NT2/D1 (cell line): ENCODE data around the gene ADAMTS2.
"Not testable (repeated sequence)": the region's sequence is repeated elsewhere in the genome, so short reads cannot be mapped to it uniquely, and the experiment has no call there.

Experiments
- DNase-seq: peaks from one replicate; pipeline ENCODE4 v3.0.0-alpha.2; 2011; ENCODE audit warnings: low read depth, low spot score
- H3K27me3 ChIP-seq: 2 replicates; pipeline ENCODE4 v1.6.0; 2011; ENCODE audit warnings: mild to moderate bottlenecking; ENCODE audit not compliant: insufficient read length, insufficient read depth
- H3K36me3 ChIP-seq: 2 replicates; pipeline ENCODE4 v1.6.1; 2011; ENCODE audit warnings: mild to moderate bottlenecking, low read length, mixed read lengths; ENCODE audit not compliant: insufficient read depth, insufficient read length
- H3K4me1 ChIP-seq: 2 replicates; pipeline ENCODE4 v1.5.1; 2011; ENCODE audit not compliant: insufficient read depth, insufficient read length
- H3K4me3 ChIP-seq: 2 replicates; pipeline ENCODE4 v1.5.1; 2011; ENCODE audit warnings: low read depth; ENCODE audit not compliant: insufficient read length
- H3K9ac ChIP-seq: 2 replicates; pipeline ENCODE4 v1.6.0; 2011; ENCODE audit warnings: low read depth; ENCODE audit not compliant: insufficient read length
- H3K9me3 ChIP-seq: 2 replicates; pipeline ENCODE4 v1.5.1; 2011; ENCODE audit warnings: mild to moderate bottlenecking, low read length; ENCODE audit not compliant: insufficient read depth
- SUZ12 ChIP-seq: IDR thresholded peaks from 2 replicates; pipeline ENCODE4 v1.6.1; 2011; ENCODE audit not compliant: insufficient read length, insufficient read depth; ENCODE audit errors: extremely low read depth
- YY1 ChIP-seq: IDR thresholded peaks from 2 replicates; pipeline ENCODE4 v1.6.1; 2011; ENCODE audit not compliant: insufficient read length, insufficient read depth
- ZNF274 ChIP-seq: IDR thresholded peaks from 2 replicates; pipeline ENCODE4 v1.6.1; 2011; ENCODE audit warnings: mild to moderate bottlenecking, low read depth, low read length

ADAMTS2 gene

GRCh38 chr5:179115307-179115706 lies 230.0 kb downstream of the ADAMTS2 start:
- no peak overlapping the region for H3K9ac ChIP-seq
- H3K27me3 ChIP-seq: no peaks in the 10 kb centered on the region
- DNase-seq: no peak
- no peaks in the 10 kb centered on the region for H3K4me1 ChIP-seq
- no peak overlapping the region for H3K4me3 ChIP-seq
- no peaks in the 10 kb centered on the region for H3K36me3 ChIP-seq
- TF ChIP-seq YY1: no peak
- TF ChIP-seq ZNF274: no peak
- no peak for TF ChIP-seq SUZ12
- H3K9me3 ChIP-seq: no peaks in the 10 kb centered on the region

GRCh38 chr5:179114756-179115155 lies 230.5 kb downstream of the ADAMTS2 start:
- H3K4me1 ChIP-seq: no peaks in the 10 kb centered on the region
- no peak overlapping the region for H3K4me3 ChIP-seq
- no peaks in the 10 kb centered on the region for H3K9me3 ChIP-seq
- no peak overlapping the region for H3K9ac ChIP-seq
- TF ChIP-seq YY1 (no peak), ZNF274 (no peak), SUZ12 (no peak)
- DNase-seq: no peak
- no peaks in the 10 kb centered on the region for H3K27me3 ChIP-seq
- no peaks in the 10 kb centered on the region for H3K36me3 ChIP-seq

- Histone ChIP-seq H3K4me3 (no peak overlapping the region), H3K4me1 (no peaks in the 10 kb centered on the region), H3K9ac (no peak overlapping the region), H3K9me3 (no peaks in the 10 kb centered on the region), H3K36me3 (no peaks in the 10 kb centered on the region), H3K27me3 (no peaks in the 10 kb centered on the region)
- DNase-seq: no peak
- TF ChIP-seq ZNF274 (no peak), YY1 (no peak), SUZ12 (no peak)
These were observed 231.2 kb downstream of the ADAMTS2 start for GRCh38 chr5:179113945-179114641.

DNA sequence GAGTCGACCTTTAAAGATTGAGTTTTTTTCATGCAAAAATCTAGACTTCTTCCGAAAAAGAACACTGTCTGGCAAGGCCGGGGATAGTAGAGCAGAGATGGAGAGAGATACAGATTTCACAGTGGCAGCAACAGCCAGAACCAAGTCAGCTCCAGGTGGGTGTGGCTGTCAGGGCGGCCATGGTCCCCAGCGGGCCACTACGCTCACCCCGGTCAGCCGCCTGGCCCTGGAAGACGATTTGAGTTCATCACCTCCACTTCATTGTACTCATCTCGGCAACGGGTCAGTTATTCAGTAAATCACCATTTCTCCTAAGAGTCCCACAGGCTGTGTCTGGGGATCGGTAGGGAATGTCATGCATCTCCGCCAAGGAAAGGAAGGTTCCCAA lies 232.1 kb downstream of the ADAMTS2 start:
- H3K4me1 ChIP-seq: no peaks in the 10 kb centered on the region
- H3K9ac ChIP-seq: no peak overlapping the region
- no peak for DNase-seq
- no peaks in the 10 kb centered on the region for H3K9me3 ChIP-seq
- no peak overlapping the region for H3K4me3 ChIP-seq
- no peak for TF ChIP-seq YY1
- no peak for TF ChIP-seq ZNF274
- TF ChIP-seq SUZ12: no peak
- H3K27me3 ChIP-seq: no peaks in the 10 kb centered on the region
- H3K36me3 ChIP-seq: no peaks in the 10 kb centered on the region

DNA sequence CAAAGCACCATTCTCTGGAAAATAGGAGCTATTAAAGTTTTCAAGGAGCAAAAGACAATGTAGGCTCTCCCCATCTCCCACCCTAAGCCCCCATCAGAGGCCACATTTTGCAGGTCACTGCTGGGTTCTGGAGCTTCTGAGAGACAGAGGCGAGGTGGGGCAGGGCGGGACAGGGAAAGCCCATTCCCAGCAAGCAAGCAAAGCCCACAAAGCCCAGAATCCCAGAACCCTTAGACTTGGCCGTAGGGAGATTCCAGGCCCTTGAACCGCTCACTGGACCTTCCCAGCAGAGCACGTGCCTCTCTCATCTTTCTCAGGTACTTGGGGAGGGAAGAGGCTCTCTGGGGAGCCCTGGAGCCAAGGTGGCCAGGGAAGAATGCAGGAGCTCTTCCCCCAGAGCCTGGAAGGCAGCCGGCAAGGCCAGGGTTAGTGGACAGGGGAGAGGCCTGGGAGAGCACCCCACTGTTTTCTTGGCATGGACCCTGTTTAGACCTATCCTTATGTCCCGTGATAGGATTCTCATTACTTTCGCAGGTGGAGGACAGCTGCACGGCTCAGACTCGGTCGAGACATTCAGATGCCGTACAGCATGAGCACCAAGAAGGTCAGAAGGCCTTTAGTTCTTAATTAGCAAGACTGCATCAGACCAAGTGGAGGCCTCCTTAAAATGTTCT lies 232.7 kb downstream of the ADAMTS2 start:
- Histone ChIP-seq H3K36me3 (no peaks in the 10 kb centered on the region), H3K9me3 (no peaks in the 10 kb centered on the region), H3K4me3 (no peak overlapping the region), H3K9ac (no peak overlapping the region), H3K4me1 (no peaks in the 10 kb centered on the region), H3K27me3 (no peaks in the 10 kb centered on the region)
- no peak for DNase-seq
- no peak for TF ChIP-seq SUZ12
- TF ChIP-seq YY1: no peak
- TF ChIP-seq ZNF274: no peak

DNA sequence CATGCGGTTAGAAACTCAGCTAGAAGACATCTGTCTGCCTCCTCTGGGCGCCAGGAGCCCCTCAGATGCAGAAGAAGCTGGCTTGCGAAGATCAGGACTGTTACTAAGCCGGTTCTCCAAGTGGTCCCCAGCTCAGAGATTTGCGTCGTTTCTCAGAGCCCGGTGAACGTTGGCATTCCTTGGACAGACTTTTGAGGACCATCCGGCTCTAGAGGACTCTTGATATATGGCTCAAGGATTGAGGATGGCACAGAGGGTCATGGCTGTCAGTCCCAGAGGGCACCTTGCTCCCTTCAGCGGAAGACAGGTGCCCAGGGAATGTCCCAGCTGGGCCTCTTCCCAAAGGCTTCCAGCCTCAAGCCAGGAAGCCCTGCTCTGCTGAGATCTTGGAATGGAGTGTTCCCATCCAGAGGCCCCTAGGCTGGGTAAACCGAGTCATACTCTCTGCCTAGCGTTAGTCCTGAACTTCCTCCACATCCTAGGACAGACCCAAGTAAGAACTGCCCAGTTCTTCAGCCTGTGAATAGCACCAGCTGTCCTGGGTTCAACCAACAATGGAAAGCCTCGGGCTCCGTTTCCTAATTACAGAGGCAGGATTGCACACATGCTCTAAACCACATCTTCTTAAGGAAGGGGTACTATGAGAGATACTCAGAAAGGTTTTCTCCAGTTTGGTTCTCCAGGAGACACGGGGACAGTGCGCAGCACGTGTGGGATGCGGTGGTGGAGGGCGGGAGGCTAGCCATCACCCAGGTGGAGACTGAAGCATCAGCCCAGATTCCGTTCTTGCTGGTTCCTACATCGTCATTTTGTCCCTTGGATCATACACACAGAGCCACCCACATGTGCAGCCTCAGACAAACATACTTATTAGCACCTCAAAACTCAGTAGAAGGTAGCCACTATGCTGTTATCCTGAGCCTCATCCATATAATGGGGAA lies 233.7 kb downstream of the ADAMTS2 start:
- H3K27me3 ChIP-seq: no peaks in the 10 kb centered on the region
- H3K4me3 ChIP-seq: no peak overlapping the region
- no peak for TF ChIP-seq SUZ12
- no peak for TF ChIP-seq ZNF274
- no peaks in the 10 kb centered on the region for H3K4me1 ChIP-seq
- no peak overlapping the region for H3K9ac ChIP-seq
- H3K36me3 ChIP-seq: no peaks in the 10 kb centered on the region
- no peak for DNase-seq
- H3K9me3 ChIP-seq: no peaks in the 10 kb centered on the region

GRCh38 chr5:179110528-179110927 lies 234.7 kb downstream of the ADAMTS2 start:
- TF ChIP-seq YY1 (no peak), SUZ12 (no peak), ZNF274 (no peak)
- no peaks in the 10 kb centered on the region for H3K36me3 ChIP-seq
- no peak overlapping the region for H3K9ac ChIP-seq
- no peak for DNase-seq
- H3K9me3 ChIP-seq: no peaks in the 10 kb centered on the region
- no peaks in the 10 kb centered on the region for H3K4me1 ChIP-seq
- no peaks in the 10 kb centered on the region for H3K27me3 ChIP-seq
- H3K4me3 ChIP-seq: no peak overlapping the region

DNA sequence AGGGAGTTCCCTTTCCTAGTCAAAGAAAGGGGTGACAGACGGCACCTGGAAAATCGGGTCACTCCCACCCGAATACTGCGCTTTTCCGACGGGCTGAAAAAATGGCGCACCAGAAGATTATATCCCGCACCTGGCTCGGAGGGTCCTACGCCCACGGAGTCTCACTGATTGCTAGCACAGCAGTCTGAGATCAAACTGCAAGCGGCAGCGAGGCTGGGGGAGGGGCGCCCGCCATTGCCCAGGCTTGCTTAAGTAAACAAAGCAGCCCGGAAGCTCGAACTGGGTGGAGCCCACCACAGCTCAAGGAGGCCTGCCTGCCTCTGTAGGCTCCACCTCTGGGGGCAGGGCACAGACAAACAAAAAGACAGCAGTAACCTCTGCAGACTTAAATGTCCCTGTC lies 244.0 kb downstream of the ADAMTS2 start:
- H3K4me3 ChIP-seq, DNase-seq, H3K9ac ChIP-seq, H3K4me1 ChIP-seq, H3K27me3 ChIP-seq, H3K36me3 ChIP-seq: not testable (repeated sequence)
- H3K9me3 ChIP-seq: peaks cover 30% of the 10 kb centered on the region
